Right cardiac atrium (tissue), 5 donors: ENCODE data around the gene HAGH. TPM values are rescaled to one million over a fixed set of nuclear protein-coding genes. Genes with fewer than 3 reads are reported as not detected.
"Not testable (repeated sequence)": the region's sequence is repeated elsewhere in the genome, so short reads cannot be mapped to it uniquely, and the experiment has no call there.

ENCODE experiments used
- ATAC-seq, 2 donors: fragments of 200-7000 bp; cut with Tn5 transposase; one replicate each; pipeline versions ENCODE4 v1.8.0 to v1.9.1; 2020; ENCODE audit warnings: moderate library complexity in 2 of 2, mild to moderate bottlenecking in 1 of 2
- DNase-seq, 3 donors: peaks; one replicate each; pipeline ENCODE4 v3.0.0-alpha.2; 2020
- H3K27ac ChIP-seq: one replicate; pipeline ENCODE4 v1.5.1; 2013; ENCODE audit warnings: mild to moderate bottlenecking, low read length, control low read depth, moderate library complexity
- H3K27me3 ChIP-seq: one replicate; pipeline ENCODE4 v1.6.1; 2013; ENCODE audit not compliant: control insufficient read depth, insufficient read depth
- H3K4me1 ChIP-seq: one replicate; pipeline ENCODE4 v1.6.1; 2013; ENCODE audit warnings: low read length; ENCODE audit not compliant: control insufficient read depth, insufficient read depth
- H3K4me3 ChIP-seq: one replicate; pipeline ENCODE4 v1.5.1; 2013; ENCODE audit warnings: low read length, control low read depth
- H3K9me3 ChIP-seq: one replicate; pipeline ENCODE4 v1.6.1; 2013; ENCODE audit warnings: low read length; ENCODE audit not compliant: control insufficient read depth
- WGBS: extraction: QIAGEN DNeasy Blood & Tissue Kit; methylation state at CpG from one replicate; pipeline ENCODE4 v1.1.7; 2013; 5-methylcytosine and 5-hydroxymethylcytosine counted together
- intact Hi-C, 4 donors: fragments of 100-400 bp; cut with DNase I; formaldehyde crosslinking; loops; one replicate each; pipeline versions ENCODE4 v1.11.0 to v1.14.0; 2022 to 2023
- long read RNA-seq, 4 donors: library from polyadenylated mRNA; unstranded; transcript quantifications; one replicate each; pipeline ENCODE4 v2.0.0, GENCODE V29; 2020 to 2021
- polyA plus RNA-seq: library from polyadenylated mRNA; stranded (reverse); fragments of 200-250 nt; gene quantifications from one replicate; pipeline ENCODE4 v1.2.3, GENCODE V29; 2013
- total RNA-seq, 4 donors: library from RNA; stranded (reverse); fragmentation: NEBNext Ultra II Directional; extraction: Animal tissue kit (Norgen Biotek cat#: 25700); gene quantifications; one replicate each; pipeline ENCODE4 v1.2.1, GENCODE V29; 2021
- donor health status: healthy with polysubstance abuse.
- donor health status: DM: no; HTN: yes; CAD: no.
- donor health status: DM: no; HTN: no; CAD: no.
- donor health status: DM: no; HTN: yes; CAD: no; lungs with severe emphysema.
- donor health status: DM: yes; HTN: yes; CAD: no.

HAGH gene
- total RNA-seq (100 to 1,000 TPM; 123 to 155 (median 141) TPM), polyA plus RNA-seq (224 TPM)
- long read RNA-seq, donor 1, transcript HAGH-201 (10 exons, 1,257 nt), result minor isoform, 69 of 216 reads
- long read RNA-seq, donor 1, transcript HAGH-202 (9 exons, 2,984 nt), result major isoform, 76 of 216 reads
- long read RNA-seq, donor 1, partial matches to known transcripts, result 49 of 216 reads
- long read RNA-seq, donor 1, other reads (novel, unspliced or antisense), result 20 of 216 reads
- long read RNA-seq, donor 2, transcript HAGH-202 (9 exons, 2,984 nt), result major isoform, 59 of 153 reads
- long read RNA-seq, donor 2, transcript HAGH-201 (10 exons, 1,257 nt), result minor isoform, 32 of 153 reads
- long read RNA-seq, donor 2, partial matches to known transcripts, result 52 of 153 reads
- long read RNA-seq, donor 2, other reads (novel, unspliced or antisense), result 10 of 153 reads
- long read RNA-seq, donor 3, transcript HAGH-202 (9 exons, 2,984 nt), result major isoform, 131 of 165 reads
- long read RNA-seq, donor 3, partial matches to known transcripts, result 22 of 165 reads
- long read RNA-seq, donor 3, other reads (novel, unspliced or antisense), result 9 of 165 reads
- long read RNA-seq, donor 4, transcript HAGH-202 (9 exons, 2,984 nt), result major isoform, 64 of 139 reads
- long read RNA-seq, donor 4, transcript HAGH-201 (10 exons, 1,257 nt), result minor isoform, 25 of 139 reads
- long read RNA-seq, donor 4, partial matches to known transcripts, result 38 of 139 reads
- long read RNA-seq, donor 4, other reads (novel, unspliced or antisense), result 10 of 139 reads

GRCh38 chr16:1826691-1827573, at the start of gene HAGH, which contains the start of gene FAHD1:
HAGH (minus strand) TSS chr16:1826825; CDS start chr16:1826787, 38 bp downstream.
FAHD1 (plus strand) TSS chr16:1827206; CDS start chr16:1827239, 33 bp downstream.
- peak within 1 kb of the TSS; percentile 85 for H3K27ac ChIP-seq
- peak within 1 kb of the TSS; percentile 71 for H3K4me3 ChIP-seq
- H3K4me1 ChIP-seq, result no peaks in the 10 kb centered on the region
- H3K9me3 ChIP-seq, result no peaks in the 10 kb centered on the region
- no peaks in the 10 kb centered on the region for H3K27me3 ChIP-seq
- peak; percentile 93 to 97 (median 97) for DNase-seq
- ATAC-seq, result peak; percentile 95 to 97
- intact Hi-C loops, result no loop called here
- WGBS, result under 1% methylated on average over 104 of the region's 104 CpGs

- not testable (repeated sequence) for ATAC-seq, H3K27ac ChIP-seq
Observed at GRCh38 chr16:1876066-1876465, 49.4 kb upstream of the HAGH start.

GRCh38 chr16:1874854-1875253, 48.2 kb upstream of the HAGH start:
- Histone ChIP-seq H3K9me3 (no peaks in the 10 kb centered on the region), H3K4me1 (no peaks in the 10 kb centered on the region), H3K27ac (no peak overlapping the region), H3K4me3 (no peak overlapping the region), H3K27me3 (no peaks in the 10 kb centered on the region)
- intact Hi-C loops, result no loop called here
- ATAC-seq (no peak), DNase-seq (no peak)
- WGBS, result 43% methylated on average over 6 of the region's 6 CpGs

More at GRCh38 chr16:1876066-1876465, 49.4 kb upstream of the HAGH start:
- WGBS, result 87% methylated on average over 13 of the region's 13 CpGs
- H3K9me3 ChIP-seq, DNase-seq, H3K4me3 ChIP-seq, H3K27me3 ChIP-seq, intact Hi-C loops, H3K4me1 ChIP-seq: not testable (repeated sequence)

GRCh38 chr16:1871974-1872635, 45.5 kb upstream of the HAGH start, which contains the start of gene MEIOB:
MEIOB (minus strand) TSS chr16:1872164; CDS start chr16:1868175, 3,989 bp downstream.
- peak; percentile 57 to 83 for ATAC-seq
- no peak within 1 kb of the TSS for H3K27ac ChIP-seq
- peak within 1 kb of the TSS; percentile 21 for H3K4me3 ChIP-seq
- intact Hi-C loops, result no loop called here
- DNase-seq, result peak; percentile 20 to 73 (median 52)
- H3K9me3 ChIP-seq, result no peaks in the 10 kb centered on the region
- H3K4me1 ChIP-seq, result no peaks in the 10 kb centered on the region
- 8% methylated on average over 68 of the region's 68 CpGs for WGBS
- H3K27me3 ChIP-seq, result no peaks in the 10 kb centered on the region

- no peak for ATAC-seq
- Histone ChIP-seq H3K4me3 (no peak overlapping the region), H3K9me3 (no peaks in the 10 kb centered on the region), H3K27me3 (no peaks in the 10 kb centered on the region), H3K4me1 (no peaks in the 10 kb centered on the region), H3K27ac (no peak overlapping the region)
- DNase-seq, result no peak
- WGBS, result 54% methylated on average over 9 of the region's 9 CpGs
- intact Hi-C loops, result no loop called here
Observed at GRCh38 chr16:1870365-1871082, 43.9 kb upstream of the HAGH start.

- Histone ChIP-seq H3K4me1 (no peaks in the 10 kb centered on the region), H3K9me3 (no peaks in the 10 kb centered on the region), H3K27me3 (no peaks in the 10 kb centered on the region), H3K4me3 (no peak overlapping the region), H3K27ac (no peak overlapping the region)
- 67% methylated on average over 6 of the region's 6 CpGs for WGBS
- no peak for DNase-seq
- intact Hi-C loops, result loop anchor here in 3 of 4 donors (2.0 to 10.0 kb wide), 2 partner anchors 59 to 63 kb away; no protein-coding TSS in a partner anchor
- ATAC-seq, result no peak
Observed at GRCh38 chr16:1865902-1866690, 39.5 kb upstream of the HAGH start.

GRCh38 chr16:1863681-1864460, 37.2 kb upstream of the HAGH start:
- 10% methylated on average over 4 of the region's 4 CpGs for whole genome bisulfite sequencing
- no peak for DNase-seq
- Histone ChIP-seq H3K4me3 (no peak overlapping the region), H3K27ac (no peak overlapping the region), H3K9me3 (no peaks in the 10 kb centered on the region), H3K27me3 (no peaks in the 10 kb centered on the region), H3K4me1 (no peaks in the 10 kb centered on the region)
- no peak for ATAC-seq
- intact Hi-C loops, result loop anchor here (2.0 to 10.0 kb wide), 3 partner anchors 61 to 68 kb away; no protein-coding TSS in a partner anchor

- intact Hi-C loops, result loop anchor here in 2 of 4 donors (5.0 to 10.0 kb wide), 2 partner anchors 62 to 70 kb away; no protein-coding TSS in a partner anchor
- 81% methylated on average over 9 of the region's 9 CpGs for WGBS
- H3K27me3 ChIP-seq, result no peaks in the 10 kb centered on the region
Observed at GRCh38 chr16:1862394-1862793, 35.8 kb upstream of the HAGH start.

More at GRCh38 chr16:1862394-1862793, 35.8 kb upstream of the HAGH start:
- H3K4me3 ChIP-seq, result no peak overlapping the region
- no peak overlapping the region for H3K27ac ChIP-seq
- H3K4me1 ChIP-seq, result no peaks in the 10 kb centered on the region
- ATAC-seq (no peak), DNase-seq (no peak)
- H3K9me3 ChIP-seq, result no peaks in the 10 kb centered on the region
